Mesenchymal stem cell (in vitro differentiated cells and primary cell): ENCODE data around the gene FBP2.
"Not testable (repeated sequence)": the region's sequence is repeated elsewhere in the genome, so short reads cannot be mapped to it uniquely, and the experiment has no call there.

Experiments
- DNase-seq: peaks from one replicate; pipeline ENCODE4 v3.0.0-alpha.2; 2013
- H2AFZ ChIP-seq: one replicate; pipeline ENCODE4 v1.6.1; 2013; ENCODE audit warnings: low read depth, mild to moderate bottlenecking, control low read depth, inconsistent platforms, low read length, moderate library complexity
- H2AK5ac ChIP-seq: 2 replicates; pipeline ENCODE4 v1.6.1; 2013; ENCODE audit warnings: low read length, moderate library complexity, mild to moderate bottlenecking, inconsistent platforms; ENCODE audit not compliant: severe bottlenecking
- H2BK120ac ChIP-seq: one replicate; pipeline ENCODE4 v1.6.1; 2013; ENCODE audit warnings: low read depth, mild to moderate bottlenecking, inconsistent platforms, low read length, moderate library complexity
- H2BK12ac ChIP-seq, 2 experiments: one replicate each; pipeline ENCODE4 v1.6.1; 2013; ENCODE audit warnings: inconsistent platforms in 2 of 2, low read length in 2 of 2, mild to moderate bottlenecking in 2 of 2, moderate library complexity in 2 of 2, control low read depth in 1 of 2
- H2BK15ac ChIP-seq: one replicate; pipeline ENCODE4 v1.6.1; 2013; ENCODE audit warnings: mild to moderate bottlenecking, low read depth, inconsistent platforms; ENCODE audit not compliant: poor library complexity, severe bottlenecking
- H2BK5ac ChIP-seq: 2 replicates; pipeline ENCODE4 v1.6.1; 2013; ENCODE audit warnings: low read depth, mild to moderate bottlenecking, low read length, control low read depth, inconsistent platforms; ENCODE audit not compliant: poor library complexity, severe bottlenecking
- H3K14ac ChIP-seq, 2 experiments: one replicate each; pipeline ENCODE4 v1.6.1; 2013; ENCODE audit warnings: inconsistent platforms in 2 of 2, low read length in 2 of 2, control low read depth in 1 of 2, mild to moderate bottlenecking in 1 of 2, moderate library complexity in 1 of 2
- H3K18ac ChIP-seq, 2 experiments: one replicate each; pipeline ENCODE4 v1.6.1; 2013; ENCODE audit warnings: inconsistent platforms in 2 of 2, low read length in 2 of 2, control low read depth in 1 of 2, low read depth in 1 of 2, mild to moderate bottlenecking in 1 of 2
- H3K23ac ChIP-seq, 2 experiments: one replicate each; pipeline ENCODE4 v1.6.1; 2013; ENCODE audit warnings: inconsistent platforms in 2 of 2, low read length in 2 of 2, mild to moderate bottlenecking in 2 of 2, moderate library complexity in 2 of 2, control low read depth in 1 of 2
- H3K27ac ChIP-seq: 2 replicates; pipeline ENCODE4 v1.5.1; 2013; ENCODE audit warnings: mild to moderate bottlenecking, moderate library complexity, low read length, control low read depth, inconsistent platforms; ENCODE audit not compliant: poor library complexity, severe bottlenecking
- H3K27me3 ChIP-seq, 2 experiments: 2 replicates each; pipeline versions ENCODE4 v1.6.1 to v1.7.0; 2013; ENCODE audit warnings: low read length in 2 of 2, mild to moderate bottlenecking in 2 of 2, moderate library complexity in 2 of 2, control low read depth in 1 of 2, inconsistent platforms in 1 of 2; ENCODE audit not compliant: control insufficient read depth in 1 of 2, insufficient read depth in 1 of 2
- H3K36me3 ChIP-seq, 2 experiments: 2 replicates each; pipeline versions ENCODE4 v1.6.1 to v1.7.0; 2013; ENCODE audit warnings: low read length in 2 of 2, control low read depth in 1 of 2, inconsistent platforms in 1 of 2, low read depth in 1 of 2, mild to moderate bottlenecking in 1 of 2; ENCODE audit not compliant: insufficient read depth in 2 of 2, control insufficient read depth in 1 of 2
- H3K4ac ChIP-seq, 2 experiments: one replicate each; pipeline ENCODE4 v1.6.1; 2013; ENCODE audit warnings: inconsistent platforms in 2 of 2, low read length in 2 of 2, mild to moderate bottlenecking in 2 of 2, moderate library complexity in 2 of 2, control low read depth in 1 of 2, low read depth in 1 of 2
- H3K4me1 ChIP-seq: 2 replicates; pipeline ENCODE4 v1.6.1; 2013; ENCODE audit warnings: low read depth, low read length, control low read depth; ENCODE audit not compliant: control insufficient read depth, insufficient read depth
- H3K4me2 ChIP-seq: 2 replicates; pipeline ENCODE4 v1.6.1; 2013; ENCODE audit warnings: low read length, mild to moderate bottlenecking, inconsistent platforms; ENCODE audit not compliant: poor library complexity, severe bottlenecking
- H3K4me3 ChIP-seq, 2 experiments: 2 replicates each; pipeline versions ENCODE4 v1.5.1 to v1.7.0; 2013; ENCODE audit warnings: low read length in 2 of 2, mild to moderate bottlenecking in 2 of 2, control low read depth in 1 of 2, low read depth in 1 of 2; ENCODE audit not compliant: insufficient read depth in 1 of 2
- H3K79me1 ChIP-seq: replicated peaks from 2 replicates; pipeline ENCODE4 v1.6.1; 2013; ENCODE audit warnings: mild to moderate bottlenecking, control low read depth, low read length, inconsistent platforms; ENCODE audit not compliant: poor library complexity, severe bottlenecking
- H3K9ac ChIP-seq: 2 replicates; pipeline ENCODE4 v1.7.0; 2013; ENCODE audit warnings: mild to moderate bottlenecking, low read length, moderate library complexity
- H3K9me3 ChIP-seq: 2 replicates; pipeline ENCODE4 v1.7.0; 2013; ENCODE audit warnings: mild to moderate bottlenecking, low read length; ENCODE audit not compliant: control insufficient read depth
- H4K8ac ChIP-seq: one replicate; pipeline ENCODE4 v1.6.1; 2013; ENCODE audit warnings: inconsistent platforms, mild to moderate bottlenecking, low read length, moderate library complexity
- H4K91ac ChIP-seq: one replicate; pipeline ENCODE4 v1.6.1; 2013; ENCODE audit warnings: mild to moderate bottlenecking, low read length, inconsistent platforms
- WGBS: methylation state at CpG from one replicate; pipeline ENCODE4 v1.1.7; 2013; ENCODE audit warnings: mixed read lengths; 5-methylcytosine and 5-hydroxymethylcytosine counted together

FBP2 gene

GRCh38 chr9:94600715-94601114 is 7.1 kb upstream of the FBP2 start:
- Histone ChIP-seq H3K18ac (no peak overlapping the region), H3K27ac (no peak overlapping the region), H3K9ac (no peak overlapping the region), H4K91ac (no peak overlapping the region), H2AFZ (no peak overlapping the region), H3K4me2 (no peak overlapping the region), H3K79me1 (no peaks in the 10 kb centered on the region), H4K8ac (no peak overlapping the region), H3K14ac (no peak overlapping the region), H2AK5ac (no peak overlapping the region), H3K23ac (no peak overlapping the region), H3K27me3 (peaks cover 12 to 16% of the 10 kb centered on the region in 2 experiments), H2BK15ac (no peak overlapping the region), H3K4ac (no peak overlapping the region), H3K4me1 (peaks cover 6% of the 10 kb centered on the region), H2BK120ac (no peak overlapping the region), H3K4me3 (no peak overlapping the region), H2BK5ac (no peak overlapping the region), H3K9me3 (no peaks in the 10 kb centered on the region), H3K36me3 (no peaks in the 10 kb centered on the region), H2BK12ac (no peak overlapping the region)
- DNase-seq: no peak
- 78% methylated on average over 9 of the region's 10 CpGs for WGBS

GRCh38 chr9:94600258-94600657 is 6.6 kb upstream of the FBP2 start:
- Histone ChIP-seq H2AFZ (no peak overlapping the region), H3K18ac (no peak overlapping the region), H3K4ac (no peak overlapping the region), H2AK5ac (no peak overlapping the region), H3K4me3 (no peak overlapping the region), H3K4me1 (peaks cover 6% of the 10 kb centered on the region), H3K79me1 (no peaks in the 10 kb centered on the region), H2BK12ac (no peak overlapping the region), H3K27ac (no peak overlapping the region), H2BK15ac (no peak overlapping the region), H3K27me3 (peaks cover 9 to 14% of the 10 kb centered on the region in 2 experiments), H4K91ac (no peak overlapping the region), H2BK5ac (no peak overlapping the region), H3K14ac (no peak overlapping the region), H3K9me3 (no peaks in the 10 kb centered on the region), H2BK120ac (no peak overlapping the region), H3K4me2 (no peak overlapping the region), H4K8ac (no peak overlapping the region), H3K9ac (no peak overlapping the region), H3K36me3 (no peaks in the 10 kb centered on the region), H3K23ac (no peak overlapping the region)
- no peak for DNase-seq
- 77% methylated on average over 8 of the region's 8 CpGs for WGBS

GRCh38 chr9:94599102-94599501 is 5.5 kb upstream of the FBP2 start:
- no peak overlapping the region for H3K4me3 ChIP-seq
- no peak overlapping the region for H3K14ac ChIP-seq
- H3K27ac ChIP-seq: no peak overlapping the region
- H3K4ac ChIP-seq: no peak overlapping the region
- H3K23ac ChIP-seq: no peak overlapping the region
- H2BK120ac ChIP-seq: no peak overlapping the region
- no peak overlapping the region for H3K9ac ChIP-seq
- H3K9me3 ChIP-seq: no peaks in the 10 kb centered on the region
- H3K79me1 ChIP-seq: no peaks in the 10 kb centered on the region
- H2BK15ac ChIP-seq: no peak overlapping the region
- DNase-seq: no peak
- no peak overlapping the region for H4K8ac ChIP-seq
- no peak overlapping the region for H3K4me2 ChIP-seq
- H2AFZ ChIP-seq: no peak overlapping the region
- H3K36me3 ChIP-seq: no peaks in the 10 kb centered on the region
- H2AK5ac ChIP-seq: no peak overlapping the region
- H3K18ac ChIP-seq: no peak overlapping the region
- peaks cover 4% of the 10 kb centered on the region for H3K4me1 ChIP-seq
- H2BK5ac ChIP-seq: no peak overlapping the region
- no peak overlapping the region for H2BK12ac ChIP-seq
- H3K27me3 ChIP-seq: peaks cover 6 to 10% of the 10 kb centered on the region in 2 experiments
- no peak overlapping the region for H4K91ac ChIP-seq
- 90% methylated on average over 6 of the region's 7 CpGs for WGBS

GRCh38 chr9:94592683-94593082 is 941 bp downstream of the FBP2 start:
- H3K79me1 ChIP-seq, H3K4me2 ChIP-seq, H2BK120ac ChIP-seq, H3K27ac ChIP-seq, DNase-seq, H3K14ac ChIP-seq, H3K4me3 ChIP-seq, H3K9me3 ChIP-seq, H3K4ac ChIP-seq, H4K91ac ChIP-seq, H3K4me1 ChIP-seq, H3K9ac ChIP-seq, H2AK5ac ChIP-seq, H4K8ac ChIP-seq, H3K36me3 ChIP-seq, H2BK5ac ChIP-seq, H3K18ac ChIP-seq, H3K23ac ChIP-seq, H2BK15ac ChIP-seq, H2BK12ac ChIP-seq, H2AFZ ChIP-seq: not testable (repeated sequence)
- 95% methylated on average over 7 of the region's 7 CpGs for WGBS
- peaks cover 14 to 21% of the 10 kb centered on the region in 2 experiments for H3K27me3 ChIP-seq
